ENCODE data around the gene MRPL43. TPM values are rescaled to one million over a fixed set of nuclear protein-coding genes. Genes with fewer than 3 reads are reported as not detected.

The MRPL43 gene
- total RNA-seq, 2 donors from 2014 or later, result 98.3 to 119 TPM

DNA sequence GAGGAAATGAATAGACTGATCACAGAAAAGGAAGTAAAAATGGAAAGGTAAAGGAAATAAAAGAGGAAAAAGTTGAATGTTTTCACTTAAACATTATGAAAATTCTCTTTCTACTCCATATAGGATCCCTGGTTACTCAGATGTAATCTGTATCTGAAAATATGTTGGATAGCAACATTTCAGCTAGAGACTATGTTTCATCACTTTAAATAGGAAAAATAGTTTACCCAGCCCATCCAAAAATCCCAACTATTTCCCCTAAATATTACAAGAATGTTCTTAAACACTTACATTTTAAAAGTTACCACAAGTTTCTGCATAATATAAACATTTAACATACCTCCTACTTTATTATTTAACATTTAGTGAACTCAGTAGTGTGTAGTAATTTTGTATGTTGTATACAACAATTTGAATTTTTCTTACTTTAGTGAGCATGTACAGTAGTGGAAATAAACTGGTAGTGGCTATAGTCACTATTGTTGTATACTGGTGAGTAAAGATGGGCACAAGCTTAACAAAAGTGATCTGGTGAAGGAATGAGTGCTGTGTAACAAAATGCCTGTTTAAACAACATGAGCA, 47.4 kb downstream of the MRPL43 start:
- Histone ChIP-seq H3K4me3 (no peak overlapping the region), H3K36me3 (peaks cover 0 to 4% of the 10 kb centered on the region in 2 donors), H3K27me3 (replicated peaks; ENCODE audit: insufficient read depth) (no peaks in the 10 kb centered on the region), H3K4me1 (replicated peaks) (no peaks in the 10 kb centered on the region), H3K27ac (no peak overlapping the region), H3K9me3 (no peaks in the 10 kb centered on the region)
- no peak for TF ChIP-seq POLR2AphosphoS5 (IDR thresholded peaks at IDR 0.05)
- TF ChIP-seq, protein P1, sequence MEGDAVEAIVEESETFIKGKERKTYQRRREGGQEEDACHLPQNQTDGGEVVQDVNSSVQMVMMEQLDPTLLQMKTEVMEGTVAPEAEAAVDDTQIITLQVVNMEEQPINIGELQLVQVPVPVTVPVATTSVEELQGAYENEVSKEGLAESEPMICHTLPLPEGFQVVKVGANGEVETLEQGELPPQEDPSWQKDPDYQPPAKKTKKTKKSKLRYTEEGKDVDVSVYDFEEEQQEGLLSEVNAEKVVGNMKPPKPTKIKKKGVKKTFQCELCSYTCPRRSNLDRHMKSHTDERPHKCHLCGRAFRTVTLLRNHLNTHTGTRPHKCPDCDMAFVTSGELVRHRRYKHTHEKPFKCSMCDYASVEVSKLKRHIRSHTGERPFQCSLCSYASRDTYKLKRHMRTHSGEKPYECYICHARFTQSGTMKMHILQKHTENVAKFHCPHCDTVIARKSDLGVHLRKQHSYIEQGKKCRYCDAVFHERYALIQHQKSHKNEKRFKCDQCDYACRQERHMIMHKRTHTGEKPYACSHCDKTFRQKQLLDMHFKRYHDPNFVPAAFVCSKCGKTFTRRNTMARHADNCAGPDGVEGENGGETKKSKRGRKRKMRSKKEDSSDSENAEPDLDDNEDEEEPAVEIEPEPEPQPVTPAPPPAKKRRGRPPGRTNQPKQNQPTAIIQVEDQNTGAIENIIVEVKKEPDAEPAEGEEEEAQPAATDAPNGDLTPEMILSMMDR (IDR thresholded peaks at IDR 0.05), result no peak
- no peak for TF ChIP-seq POLR2A (IDR thresholded peaks at IDR 0.05)
- intact Hi-C loops (cut with DNase I), result no loop called here
- DNase-seq (ENCODE audit: low spot score), result no peak

MicroRNAs encoded within 50 kb of the gene (microRNA counts, 767-probe panel; counts per million panel counts)
- microRNA hsa-miR-608, result 0 to 431 counts per million in 2 donors

Small RNAs within 50 kb of the gene (microRNA-seq; reads per million reads assigned to microRNA genes)
- gene MIR608, result not detected

Small RNAs within 50 kb of the gene (small RNA-seq; reads per million reads assigned to genes)
- gene MIR608, result 0 reads per million in 2 donors

Other genes with a start within 250 kb of the MRPL43 start
- gene PAX2, start 241.9 kb downstream of the MRPL43 start, total RNA-seq, result under 1 TPM in 1 of 2 donors, not detected in 1; 0.91 TPM
- gene SLF2, start 74.5 kb downstream of the MRPL43 start, total RNA-seq, result 10 to 100 TPM; 25.3 to 77.8 TPM
- 10 to 100 TPM; 24.2 to 31.0 TPM for gene SEMA4G, start 18.0 kb downstream of the MRPL43 start, total RNA-seq
- 10 to 100 TPM in 1 of 2 donors, 1 to 10 TPM in 1; 9.7 to 17.3 TPM for gene TWNK, start within 50 bp of the MRPL43 start, total RNA-seq
- 100 to 1,000 TPM; 108 to 189 TPM for gene LZTS2, start 12.3 kb upstream of the MRPL43 start, total RNA-seq
- gene PDZD7, start 43.6 kb upstream of the MRPL43 start, total RNA-seq, result 1 to 10 TPM in 1 of 2 donors, under 1 TPM in 1; 0.82 to 1.5 TPM
- gene SFXN3, start 43.7 kb upstream of the MRPL43 start, total RNA-seq, result 10 to 100 TPM; 20.7 to 65.4 TPM
- gene KAZALD1, start 74.5 kb upstream of the MRPL43 start, total RNA-seq, result 10 to 100 TPM in 1 of 2 donors, 1 to 10 TPM in 1; 9.8 to 24.4 TPM
- gene TLX1, start 143.8 kb upstream of the MRPL43 start, total RNA-seq, result under 1 TPM; 0.05 to 0.34 TPM
- not detected for gene LBX1, start 242.0 kb upstream of the MRPL43 start, total RNA-seq